Dendritic cell treated with granulocyte-macrophage colony-stimulating factor and Interleukin-4, amounts not matched to agents 40 ng/mL and 50 ng/mL, for 4 days (primary cell): ENCODE results near the gene CLEC2D.
A peak's percentile ranks its signal among the peaks of the same experiment; 100 is the strongest.
"Not testable (repeated sequence)": the region's sequence is repeated elsewhere in the genome, so short reads cannot be mapped to it uniquely, and the experiment has no call there.

Experiments
- H3K27ac Mint-ChIP-seq: one replicate; pipeline ENCODE4 v1.8.0; 2022; ENCODE audit warnings: mild to moderate bottlenecking, mixed read lengths
- H3K27me3 Mint-ChIP-seq: one replicate; pipeline ENCODE4 v1.8.0; 2022; ENCODE audit warnings: mild to moderate bottlenecking, mixed read lengths
- H3K36me3 Mint-ChIP-seq: one replicate; pipeline ENCODE4 v1.8.0; 2022; ENCODE audit warnings: low read depth, mixed read lengths
- H3K4me1 Mint-ChIP-seq: one replicate; pipeline ENCODE4 v1.8.0; 2022; ENCODE audit warnings: low read depth, mixed read lengths
- H3K4me3 Mint-ChIP-seq: one replicate; pipeline ENCODE4 v1.8.0; 2022; ENCODE audit warnings: mild to moderate bottlenecking, moderate library complexity, mixed read lengths
- H3K9me3 Mint-ChIP-seq: one replicate; pipeline ENCODE4 v1.8.0; 2022; ENCODE audit warnings: mixed read lengths
- intact Hi-C: fragments of 100-400 bp; cut with micrococcal nuclease; formaldehyde crosslinking; loops from one replicate; pipeline ENCODE4 v1.15.0; 2022

CLEC2D gene, protein sequence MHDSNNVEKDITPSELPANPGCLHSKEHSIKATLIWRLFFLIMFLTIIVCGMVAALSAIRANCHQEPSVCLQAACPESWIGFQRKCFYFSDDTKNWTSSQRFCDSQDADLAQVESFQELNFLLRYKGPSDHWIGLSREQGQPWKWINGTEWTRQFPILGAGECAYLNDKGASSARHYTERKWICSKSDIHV

DNA sequence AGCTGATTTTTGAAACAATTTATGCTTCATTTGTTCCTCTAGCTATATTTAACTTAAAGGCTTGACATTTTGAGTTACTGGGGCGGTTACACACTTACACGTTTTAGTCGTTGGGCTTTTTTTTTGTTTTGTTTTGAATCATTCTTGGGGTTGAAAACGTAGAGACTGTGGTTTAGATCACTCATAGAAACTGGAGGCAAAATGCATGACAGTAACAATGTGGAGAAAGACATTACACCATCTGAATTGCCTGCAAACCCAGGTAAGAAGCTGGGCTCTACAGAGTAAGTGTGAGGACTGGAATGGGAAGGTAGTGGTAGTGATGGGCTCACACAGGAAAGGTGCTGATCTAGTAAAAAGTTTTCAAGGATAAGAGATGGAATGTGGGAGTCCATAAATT lies at the start of gene CLEC2D:
Gene CLEC2D (plus strand): TSS at position 180 of the 400 bp plus-strand sequence. CDS start 22 bp downstream, at position 202.
- peaks cover 87% of the 10 kb centered on the region for H3K36me3 Mint-ChIP-seq
- H3K27ac Mint-ChIP-seq = no peak within 1 kb of the TSS
- no peaks in the 10 kb centered on the region for H3K27me3 Mint-ChIP-seq
- no peaks in the 10 kb centered on the region for H3K9me3 Mint-ChIP-seq
- H3K4me1 Mint-ChIP-seq = peaks cover 20% of the 10 kb centered on the region
- intact Hi-C loops = no loop called here
- no peak within 1 kb of the TSS for H3K4me3 Mint-ChIP-seq

DNA sequence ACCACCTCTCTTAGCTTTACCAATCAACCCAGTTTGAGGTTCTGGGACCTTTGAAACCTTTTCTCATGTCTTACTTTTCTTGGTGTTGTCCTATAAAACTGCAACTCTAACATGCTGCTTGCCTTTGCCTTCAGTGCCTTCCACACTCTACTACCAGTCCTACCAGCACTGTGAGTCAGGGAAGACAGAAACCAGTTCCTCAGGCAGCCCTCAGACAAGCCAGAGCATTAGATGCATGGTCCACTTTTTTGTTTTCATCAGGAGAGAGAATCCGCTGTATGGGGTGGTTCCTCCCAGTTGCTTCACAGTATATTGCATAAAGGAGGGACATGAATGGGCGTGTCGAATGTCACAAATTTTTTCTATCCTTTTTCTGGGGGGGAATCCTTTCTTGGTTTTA lies 44.5 kb upstream of the CLEC2D start:
- Mint-ChIP-seq H3K27me3 (no peaks in the 10 kb centered on the region), H3K4me1 (peaks cover 15% of the 10 kb centered on the region), H3K4me3 (no peak overlapping the region), H3K9me3 (peaks cover 14% of the 10 kb centered on the region), H3K36me3 (no peaks in the 10 kb centered on the region), H3K27ac (no peak overlapping the region)
- intact Hi-C loops = no loop called here

DNA sequence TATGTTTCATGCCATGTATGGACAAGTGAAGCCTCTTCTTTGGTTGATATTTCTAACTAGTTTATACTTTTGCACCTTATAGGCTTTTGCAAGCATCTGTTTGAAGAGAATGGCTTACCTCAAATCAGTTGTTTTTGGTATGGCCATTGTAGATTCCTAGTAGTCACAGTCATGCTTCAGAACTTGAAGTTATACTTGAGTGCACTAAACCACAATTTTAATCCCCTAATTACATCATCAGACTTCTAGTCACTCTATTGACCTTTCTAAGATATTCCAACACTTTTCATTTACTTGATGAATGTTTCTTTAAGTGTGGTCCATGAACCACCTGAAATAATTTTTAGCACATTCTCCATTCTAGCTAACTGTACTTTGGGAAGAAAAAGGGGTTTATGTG lies 43.2 kb upstream of the CLEC2D start:
- Mint-ChIP-seq H3K27ac (no peak overlapping the region), H3K4me3 (no peak overlapping the region), H3K27me3 (no peaks in the 10 kb centered on the region), H3K9me3 (peaks cover 14% of the 10 kb centered on the region), H3K36me3 (no peaks in the 10 kb centered on the region), H3K4me1 (peaks cover 7% of the 10 kb centered on the region)
- intact Hi-C loops = no loop called here

DNA sequence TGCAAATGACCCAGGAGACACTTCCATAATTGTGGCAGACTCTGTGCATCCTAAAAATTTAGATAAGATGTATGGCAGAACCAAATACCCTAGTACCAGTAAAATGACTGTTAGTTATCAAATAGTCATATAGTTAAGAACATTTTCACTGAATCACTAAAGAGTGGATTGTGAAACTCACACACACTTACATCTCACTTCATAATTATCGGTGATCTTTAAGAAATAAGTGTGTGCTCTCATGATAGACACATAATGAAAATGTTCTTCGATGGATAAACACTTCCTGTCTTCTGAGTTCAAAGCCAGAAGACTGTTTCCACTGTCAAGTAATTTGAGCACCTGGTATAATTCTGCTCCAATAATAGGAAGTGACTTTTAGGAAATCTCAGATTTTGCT lies 42.7 kb upstream of the CLEC2D start:
- Mint-ChIP-seq H3K4me3 (no peak overlapping the region), H3K36me3 (no peaks in the 10 kb centered on the region), H3K4me1 (peaks cover 7% of the 10 kb centered on the region), H3K27ac (no peak overlapping the region), H3K27me3 (no peaks in the 10 kb centered on the region), H3K9me3 (peaks cover 14% of the 10 kb centered on the region)
- intact Hi-C loops = no loop called here

DNA sequence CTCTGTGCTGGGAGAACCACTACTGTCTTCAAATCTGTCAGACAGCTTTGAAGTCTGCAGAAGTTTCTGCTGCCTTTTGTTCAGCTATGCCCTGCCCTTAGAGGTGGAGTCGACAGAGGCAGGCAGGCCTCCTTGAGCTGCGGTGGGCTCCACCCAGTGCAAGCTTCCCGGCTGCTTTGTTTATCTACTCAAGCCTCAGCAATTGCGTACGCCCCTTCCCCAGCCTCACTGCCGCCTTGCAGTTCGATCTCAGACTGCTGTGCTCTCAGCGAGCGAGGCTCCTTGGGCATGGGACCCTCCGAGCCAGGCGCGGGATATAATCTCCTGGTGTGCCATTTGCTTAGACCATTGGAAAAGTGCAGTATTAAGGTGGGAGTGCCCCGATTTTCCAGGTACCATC lies 36.7 kb upstream of the CLEC2D start:
- Mint-ChIP-seq H3K4me1 (peaks cover 33% of the 10 kb centered on the region), H3K9me3 (peaks cover 19% of the 10 kb centered on the region), H3K27me3 (no peaks in the 10 kb centered on the region), H3K4me3 (no peak overlapping the region), H3K36me3 (peaks cover 9% of the 10 kb centered on the region), H3K27ac (no peak overlapping the region)
- intact Hi-C loops = no loop called here

DNA sequence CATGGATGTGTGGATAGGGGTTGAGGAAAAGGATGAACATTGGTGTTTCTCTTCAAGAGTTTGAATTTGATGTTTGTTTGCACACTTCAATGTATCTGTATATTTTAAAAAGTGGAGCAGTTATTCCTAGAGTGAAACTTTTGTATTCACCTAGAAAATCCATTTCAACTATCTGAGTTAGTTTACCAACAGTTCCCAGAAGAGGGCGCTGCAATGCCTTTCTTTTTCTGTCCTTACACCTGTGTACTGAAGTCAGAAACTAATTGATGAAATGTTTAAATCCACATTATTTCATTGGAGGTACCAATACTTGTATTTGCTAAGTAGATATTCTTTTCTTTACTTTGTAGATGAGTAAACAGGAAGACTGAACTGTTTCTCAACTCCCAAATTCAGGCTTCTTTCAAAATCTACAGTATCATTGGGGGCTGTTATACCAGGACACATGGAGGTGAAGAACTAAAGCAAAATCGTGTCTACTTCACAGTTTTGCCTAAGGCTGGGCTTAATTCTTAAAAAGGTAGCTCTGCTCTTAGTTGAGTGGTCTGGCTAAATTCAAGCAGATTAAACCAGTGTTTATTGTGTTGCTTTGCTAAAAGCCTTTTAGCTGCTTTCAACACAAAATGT lies 35.2 kb upstream of the CLEC2D start:
- Mint-ChIP-seq H3K4me1 (peaks cover 33% of the 10 kb centered on the region), H3K27ac (no peak overlapping the region), H3K27me3 (no peaks in the 10 kb centered on the region), H3K36me3 (peaks cover 9% of the 10 kb centered on the region), H3K4me3 (no peak overlapping the region), H3K9me3 (peaks cover 19% of the 10 kb centered on the region)
- intact Hi-C loops = loop anchor here (1.0 kb wide), 1 partner anchor 74 kb away; no protein-coding TSS in a partner anchor

DNA sequence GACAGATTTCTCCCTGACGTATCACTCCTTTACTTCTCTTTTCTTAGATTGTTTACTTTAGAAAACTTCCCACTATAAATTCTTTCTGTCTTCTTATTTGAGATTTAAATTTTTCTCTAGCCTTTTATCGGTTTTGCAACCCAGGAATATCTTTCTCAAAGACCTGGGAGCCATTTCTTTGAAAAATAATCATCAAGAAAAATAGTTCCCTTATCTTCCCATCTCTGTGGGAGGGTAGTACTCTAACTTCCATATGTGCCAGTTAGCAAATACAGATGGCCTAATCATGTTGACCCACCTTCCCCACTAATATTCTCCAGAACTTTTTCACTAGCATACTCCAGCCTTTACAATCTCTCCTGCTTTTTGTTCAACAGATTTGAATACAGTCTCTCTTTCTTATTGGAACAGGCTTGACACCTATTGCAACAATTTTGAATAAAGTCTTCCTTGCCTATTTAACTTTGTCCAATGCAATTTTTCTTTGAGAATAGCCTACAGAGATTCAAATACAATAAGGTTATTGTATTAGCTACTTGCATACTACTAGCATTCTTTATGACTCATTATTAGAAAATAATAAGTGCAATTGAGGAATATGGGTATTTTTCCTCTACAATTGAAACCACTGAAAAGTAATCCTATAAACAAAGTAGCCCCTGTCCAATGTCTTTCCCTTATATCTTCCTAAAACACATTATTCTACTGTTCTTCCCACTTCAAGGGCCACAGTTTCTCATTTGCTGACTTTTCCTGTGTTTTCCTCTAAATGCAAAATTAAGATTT lies 34.4 kb upstream of the CLEC2D start:
- Mint-ChIP-seq H3K27ac (peak overlapping the region; percentile 77), H3K36me3 (peaks cover 9% of the 10 kb centered on the region), H3K27me3 (no peaks in the 10 kb centered on the region), H3K4me3 (no peak overlapping the region), H3K9me3 (peaks cover 19% of the 10 kb centered on the region), H3K4me1 (peaks cover 33% of the 10 kb centered on the region)
- intact Hi-C loops = loop anchor here (1.0 kb wide), 1 partner anchor 73 kb away; no protein-coding TSS in a partner anchor

DNA sequence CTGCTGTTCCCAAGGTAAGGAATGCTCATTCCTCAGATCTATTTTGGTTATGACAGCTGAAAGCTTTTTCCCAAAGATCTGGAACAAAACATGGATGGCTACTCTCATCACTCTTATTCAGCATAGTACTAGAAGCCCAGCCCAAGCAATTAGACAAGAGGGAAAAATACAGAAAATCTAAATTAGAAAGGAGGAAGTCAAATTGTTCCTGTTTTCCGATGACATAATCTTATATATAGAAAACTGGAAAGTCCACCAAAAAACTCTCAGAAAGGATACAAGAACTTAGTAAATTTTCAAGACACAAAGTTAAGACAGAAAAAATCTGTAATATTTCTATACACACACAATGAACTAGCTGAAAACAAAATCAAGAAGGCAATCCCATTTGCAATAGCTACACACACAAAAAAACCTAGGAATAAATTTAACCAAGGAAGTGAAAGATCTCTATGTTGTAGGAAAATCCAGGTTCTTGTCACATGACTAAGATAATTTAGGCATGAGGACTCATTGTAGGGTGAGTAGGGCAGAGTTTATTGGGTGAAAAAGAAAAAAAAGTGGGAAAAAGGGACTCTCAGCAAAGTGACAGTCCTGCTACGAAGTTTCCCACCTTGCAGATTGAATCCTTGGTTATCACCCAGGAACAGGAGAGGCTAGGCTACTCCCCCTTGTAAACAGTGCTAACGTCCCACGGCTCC lies 33.2 kb upstream of the CLEC2D start:
- H3K36me3 Mint-ChIP-seq = peaks cover 9% of the 10 kb centered on the region
- H3K4me1 Mint-ChIP-seq = peaks cover 33% of the 10 kb centered on the region
- H3K9me3 Mint-ChIP-seq = peaks cover 19% of the 10 kb centered on the region

DNA sequence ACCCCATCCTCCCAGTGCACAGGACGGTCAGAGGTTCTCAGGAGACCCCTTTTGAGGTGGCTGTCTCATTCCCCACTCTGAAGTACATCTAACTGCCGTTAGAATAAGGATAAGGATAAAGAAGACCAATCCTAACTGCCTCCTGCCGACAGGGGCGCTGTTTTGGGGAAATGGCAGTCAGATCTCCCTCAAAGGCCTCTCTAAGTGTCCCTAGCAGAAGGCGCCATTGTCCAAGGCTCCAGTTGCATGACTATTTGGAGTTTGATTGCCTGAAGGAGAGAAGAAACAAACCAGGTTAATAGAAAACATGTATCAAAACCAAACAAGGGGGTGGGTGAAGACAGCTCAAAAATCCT lies 32.7 kb upstream of the CLEC2D start:
- H3K9me3 Mint-ChIP-seq = peaks cover 19% of the 10 kb centered on the region
- no peaks in the 10 kb centered on the region for H3K27me3 Mint-ChIP-seq
- intact Hi-C loops = no loop called here
- H3K36me3 Mint-ChIP-seq = peaks cover 9% of the 10 kb centered on the region
- H3K27ac Mint-ChIP-seq = peak overlapping the region; percentile 77
- peaks cover 33% of the 10 kb centered on the region for H3K4me1 Mint-ChIP-seq
- no peak overlapping the region for H3K4me3 Mint-ChIP-seq

More for the DNA sequence above, 33.2 kb upstream of the CLEC2D start:
- peak overlapping the region; percentile 77 for H3K27ac Mint-ChIP-seq
- no peak overlapping the region for H3K4me3 Mint-ChIP-seq
- no peaks in the 10 kb centered on the region for H3K27me3 Mint-ChIP-seq
- intact Hi-C loops = no loop called here

DNA sequence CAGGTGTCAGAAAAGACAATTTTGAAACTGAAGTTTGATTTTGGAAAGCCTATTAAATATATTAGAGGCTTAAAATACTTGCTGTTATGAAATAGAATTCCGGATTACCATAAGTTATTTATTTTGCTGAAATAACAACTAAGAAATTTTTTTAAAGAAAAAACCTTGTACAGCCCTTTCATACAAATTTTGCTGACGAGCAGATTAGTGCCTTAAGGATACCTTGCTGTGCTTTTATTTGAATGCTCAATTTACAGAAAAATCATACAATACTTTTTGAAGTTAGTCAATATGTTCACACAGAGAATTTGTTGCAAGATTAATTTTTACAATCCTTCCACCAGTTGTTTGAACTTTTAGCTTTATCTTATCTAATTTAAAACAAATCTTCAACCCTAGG lies 29.5 kb upstream of the CLEC2D start:
- peaks cover 19% of the 10 kb centered on the region for H3K9me3 Mint-ChIP-seq
- H3K4me1 Mint-ChIP-seq = peaks cover 30% of the 10 kb centered on the region
- H3K36me3 Mint-ChIP-seq = peaks cover 9% of the 10 kb centered on the region
- no peak overlapping the region for H3K27ac Mint-ChIP-seq
- H3K4me3 Mint-ChIP-seq = no peak overlapping the region
- no peaks in the 10 kb centered on the region for H3K27me3 Mint-ChIP-seq
- intact Hi-C loops = no loop called here

DNA sequence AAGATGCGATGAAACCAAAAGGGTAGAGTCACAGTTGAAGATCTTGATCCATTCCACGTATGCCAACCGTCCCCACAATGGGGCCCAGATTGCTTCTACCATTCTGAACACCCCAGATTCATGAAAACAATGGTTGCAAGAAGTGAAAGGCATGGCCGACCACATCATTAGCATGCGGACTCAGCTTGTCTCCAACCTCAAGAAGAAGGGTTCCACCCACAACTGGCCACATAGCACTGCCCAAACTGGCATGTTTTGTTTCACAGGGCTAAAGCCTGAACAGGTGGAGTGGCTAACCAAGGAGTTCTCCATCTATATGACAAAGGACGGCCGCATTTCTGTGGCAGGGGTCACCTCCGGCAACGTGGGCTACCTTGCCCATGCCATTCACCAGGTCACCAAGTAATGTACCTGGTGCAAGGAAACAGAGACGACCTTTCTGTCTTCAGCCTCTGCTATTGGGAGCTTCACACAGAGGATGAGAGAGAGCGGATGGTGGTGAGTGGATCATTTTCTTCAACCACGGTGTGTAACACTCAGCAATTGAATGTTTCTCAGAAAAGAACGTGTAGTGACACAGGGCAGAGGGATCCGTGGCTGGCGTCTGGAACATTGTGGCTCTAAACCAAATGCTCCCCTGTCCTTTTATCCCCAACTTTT lies 26.8 kb upstream of the CLEC2D start:
- intact Hi-C loops = no loop called here
- Mint-ChIP-seq H3K36me3 (no peaks in the 10 kb centered on the region), H3K4me1 (peaks cover 18% of the 10 kb centered on the region), H3K27me3 (no peaks in the 10 kb centered on the region), H3K9me3 (no peaks in the 10 kb centered on the region), H3K27ac (no peak overlapping the region), H3K4me3 (no peak overlapping the region)

DNA sequence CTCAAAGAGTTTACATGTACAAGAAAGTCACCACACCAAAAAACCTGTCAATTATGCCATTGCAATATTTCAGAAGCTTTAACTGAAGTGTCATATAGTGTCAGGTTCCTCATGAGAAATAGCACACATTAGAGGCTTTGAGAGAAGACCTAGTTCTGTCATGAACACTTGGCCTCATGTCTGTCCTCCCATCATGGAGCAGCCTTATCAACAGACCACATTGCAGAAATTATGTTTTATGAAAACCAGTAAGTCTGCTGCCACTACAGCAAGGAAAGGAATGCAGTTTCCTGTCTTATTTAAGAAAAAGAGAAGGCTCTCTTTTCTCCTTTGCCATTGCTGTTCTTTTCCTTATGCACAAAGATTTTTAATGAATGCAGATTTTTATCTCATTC lies 26.2 kb upstream of the CLEC2D start:
- Mint-ChIP-seq H3K4me3 (no peak overlapping the region), H3K4me1 (peaks cover 18% of the 10 kb centered on the region), H3K27me3 (no peaks in the 10 kb centered on the region), H3K36me3 (peaks cover 4% of the 10 kb centered on the region), H3K27ac (no peak overlapping the region), H3K9me3 (no peaks in the 10 kb centered on the region)
- intact Hi-C loops = no loop called here

DNA sequence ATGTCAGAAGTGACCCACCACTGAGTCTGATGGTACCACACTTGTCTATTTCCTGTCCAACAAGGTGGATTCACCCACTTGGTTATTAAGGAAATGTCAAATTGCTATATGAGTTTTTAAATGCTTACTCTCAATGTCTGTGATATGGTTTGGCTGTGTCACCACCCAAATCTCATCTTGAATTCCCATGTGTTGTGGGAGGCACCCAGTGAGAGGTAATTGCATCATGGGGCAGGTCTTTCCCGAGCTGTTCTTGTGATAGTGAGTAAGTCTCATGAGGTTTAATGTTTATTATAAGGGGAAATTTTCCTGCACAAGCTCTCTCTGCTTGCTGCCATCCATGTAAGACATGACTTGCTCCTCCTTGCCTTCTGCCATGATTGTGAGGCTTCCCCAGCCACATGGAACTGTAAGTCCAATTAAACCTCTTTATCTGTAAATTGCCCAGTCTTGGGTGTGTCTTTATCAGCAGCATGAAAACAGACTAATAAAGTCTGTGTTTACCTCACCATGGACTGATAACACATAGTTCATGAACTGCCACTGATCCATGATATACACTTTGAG lies 24.4 kb upstream of the CLEC2D start:
- H3K9me3 Mint-ChIP-seq, H3K4me3 Mint-ChIP-seq, H3K27ac Mint-ChIP-seq, H3K27me3 Mint-ChIP-seq, intact Hi-C loops: not testable (repeated sequence)
- Mint-ChIP-seq H3K4me1 (peaks cover 28% of the 10 kb centered on the region), H3K36me3 (peaks cover 21% of the 10 kb centered on the region)
